ENCODE measurements around the gene AATK.

The AATK gene

GRCh38 chr17:81113158-81113724 is 52.8 kb downstream of the AATK start:
- H3K27ac ChIP-seq (ENCODE audit: low read depth, low read length): no peak overlapping the region
- no peaks in the 10 kb centered on the region for H3K27me3 ChIP-seq (ENCODE audit: control insufficient read depth, insufficient read depth, low read length)
- H3K36me3 ChIP-seq (ENCODE audit: control insufficient read depth, insufficient read depth, low read length): no peaks in the 10 kb centered on the region
- H3K4me1 ChIP-seq (ENCODE audit: control insufficient read depth, insufficient read depth, low read length): no peaks in the 10 kb centered on the region
- no peak overlapping the region for H3K9ac ChIP-seq (ENCODE audit: low read length)
- H3K4me3 ChIP-seq (ENCODE audit: low read length): no peak overlapping the region

GRCh38 chr17:81112450-81112849 is 53.6 kb downstream of the AATK start:
- H3K27me3 ChIP-seq (ENCODE audit: control insufficient read depth, insufficient read depth, low read length): no peaks in the 10 kb centered on the region
- no peak overlapping the region for H3K27ac ChIP-seq (ENCODE audit: low read depth, low read length)
- H3K4me3 ChIP-seq (ENCODE audit: low read length): no peak overlapping the region
- no peaks in the 10 kb centered on the region for H3K36me3 ChIP-seq (ENCODE audit: control insufficient read depth, insufficient read depth, low read length)
- H3K4me1 ChIP-seq (ENCODE audit: control insufficient read depth, insufficient read depth, low read length): no peaks in the 10 kb centered on the region
- no peak overlapping the region for H3K9ac ChIP-seq (ENCODE audit: low read length)

- Histone ChIP-seq H3K4me1 (ENCODE audit: control insufficient read depth, insufficient read depth, low read length) (no peaks in the 10 kb centered on the region), H3K27ac (ENCODE audit: low read depth, low read length) (no peak overlapping the region), H3K27me3 (ENCODE audit: control insufficient read depth, insufficient read depth, low read length) (no peaks in the 10 kb centered on the region), H3K36me3 (ENCODE audit: control insufficient read depth, insufficient read depth, low read length) (peaks cover 3% of the 10 kb centered on the region), H3K4me3 (ENCODE audit: low read length) (no peak overlapping the region), H3K9ac (ENCODE audit: low read length) (no peak overlapping the region)
Observed at GRCh38 chr17:81111066-81111465, 55.0 kb downstream of the AATK start.

- H3K4me1 ChIP-seq (ENCODE audit: control insufficient read depth, insufficient read depth, low read length): no peaks in the 10 kb centered on the region
- no peak overlapping the region for H3K27ac ChIP-seq (ENCODE audit: low read depth, low read length)
- H3K4me3 ChIP-seq (ENCODE audit: low read length): no peak overlapping the region
- no peaks in the 10 kb centered on the region for H3K27me3 ChIP-seq (ENCODE audit: control insufficient read depth, insufficient read depth, low read length)
- H3K36me3 ChIP-seq (ENCODE audit: control insufficient read depth, insufficient read depth, low read length): peaks cover 3% of the 10 kb centered on the region
- H3K9ac ChIP-seq (ENCODE audit: low read length): no peak overlapping the region
Observed at GRCh38 chr17:81110488-81111040, 55.5 kb downstream of the AATK start.

- Histone ChIP-seq H3K36me3 (ENCODE audit: control insufficient read depth, insufficient read depth, low read length) (peaks cover 5% of the 10 kb centered on the region), H3K27ac (ENCODE audit: low read depth, low read length) (no peak overlapping the region), H3K4me1 (ENCODE audit: control insufficient read depth, insufficient read depth, low read length) (no peaks in the 10 kb centered on the region), H3K4me3 (ENCODE audit: low read length) (no peak overlapping the region), H3K9ac (ENCODE audit: low read length) (no peak overlapping the region), H3K27me3 (ENCODE audit: control insufficient read depth, insufficient read depth, low read length) (no peaks in the 10 kb centered on the region)
Observed at GRCh38 chr17:81109957-81110356, 56.1 kb downstream of the AATK start.

- Histone ChIP-seq H3K4me3 (ENCODE audit: low read length) (no peak overlapping the region), H3K4me1 (ENCODE audit: control insufficient read depth, insufficient read depth, low read length) (no peaks in the 10 kb centered on the region), H3K36me3 (ENCODE audit: control insufficient read depth, insufficient read depth, low read length) (peaks cover 5% of the 10 kb centered on the region), H3K27me3 (ENCODE audit: control insufficient read depth, insufficient read depth, low read length) (no peaks in the 10 kb centered on the region), H3K9ac (ENCODE audit: low read length) (no peak overlapping the region), H3K27ac (ENCODE audit: low read depth, low read length) (no peak overlapping the region)
Observed at GRCh38 chr17:81108220-81108619, 57.8 kb downstream of the AATK start.

GRCh38 chr17:81106716-81107115 is 59.3 kb downstream of the AATK start:
- Histone ChIP-seq H3K4me3 (ENCODE audit: low read length) (no peak overlapping the region), H3K36me3 (ENCODE audit: control insufficient read depth, insufficient read depth, low read length) (peaks cover 5% of the 10 kb centered on the region), H3K4me1 (ENCODE audit: control insufficient read depth, insufficient read depth, low read length) (no peaks in the 10 kb centered on the region), H3K27ac (ENCODE audit: low read depth, low read length) (no peak overlapping the region), H3K9ac (ENCODE audit: low read length) (no peak overlapping the region), H3K27me3 (ENCODE audit: control insufficient read depth, insufficient read depth, low read length) (no peaks in the 10 kb centered on the region)

- no peak overlapping the region for H3K27ac ChIP-seq (ENCODE audit: low read depth, low read length)
- peaks cover 12% of the 10 kb centered on the region for H3K36me3 ChIP-seq (ENCODE audit: control insufficient read depth, insufficient read depth, low read length)
- no peak overlapping the region for H3K4me3 ChIP-seq (ENCODE audit: low read length)
- H3K9ac ChIP-seq (ENCODE audit: low read length): no peak overlapping the region
- H3K27me3 ChIP-seq (ENCODE audit: control insufficient read depth, insufficient read depth, low read length): no peaks in the 10 kb centered on the region
- H3K4me1 ChIP-seq (ENCODE audit: control insufficient read depth, insufficient read depth, low read length): no peaks in the 10 kb centered on the region
Observed at GRCh38 chr17:81103379-81103778, 62.6 kb downstream of the AATK start.

GRCh38 chr17:81102869-81103268 is 63.2 kb downstream of the AATK start:
- no peaks in the 10 kb centered on the region for H3K27me3 ChIP-seq (ENCODE audit: control insufficient read depth, insufficient read depth, low read length)
- peaks cover under 1% of the 10 kb centered on the region for H3K4me1 ChIP-seq (ENCODE audit: control insufficient read depth, insufficient read depth, low read length)
- no peak overlapping the region for H3K27ac ChIP-seq (ENCODE audit: low read depth, low read length)
- no peak overlapping the region for H3K9ac ChIP-seq (ENCODE audit: low read length)
- H3K36me3 ChIP-seq (ENCODE audit: control insufficient read depth, insufficient read depth, low read length): peaks cover 12% of the 10 kb centered on the region
- H3K4me3 ChIP-seq (ENCODE audit: low read length): no peak overlapping the region

GRCh38 chr17:81102352-81102751 is 63.7 kb downstream of the AATK start:
- H3K36me3 ChIP-seq (ENCODE audit: control insufficient read depth, insufficient read depth, low read length): peaks cover 12% of the 10 kb centered on the region
- no peak overlapping the region for H3K4me3 ChIP-seq (ENCODE audit: low read length)
- no peak overlapping the region for H3K27ac ChIP-seq (ENCODE audit: low read depth, low read length)
- H3K9ac ChIP-seq (ENCODE audit: low read length): no peak overlapping the region
- H3K4me1 ChIP-seq (ENCODE audit: control insufficient read depth, insufficient read depth, low read length): peaks cover 5% of the 10 kb centered on the region
- no peaks in the 10 kb centered on the region for H3K27me3 ChIP-seq (ENCODE audit: control insufficient read depth, insufficient read depth, low read length)

- Histone ChIP-seq H3K36me3 (ENCODE audit: control insufficient read depth, insufficient read depth, low read length) (peaks cover 9% of the 10 kb centered on the region), H3K9ac (ENCODE audit: low read length) (no peak overlapping the region), H3K27me3 (ENCODE audit: control insufficient read depth, insufficient read depth, low read length) (no peaks in the 10 kb centered on the region), H3K27ac (ENCODE audit: low read depth, low read length) (no peak overlapping the region), H3K4me3 (ENCODE audit: low read length) (no peak overlapping the region), H3K4me1 (ENCODE audit: control insufficient read depth, insufficient read depth, low read length) (peaks cover 10% of the 10 kb centered on the region)
Observed at GRCh38 chr17:81101614-81102306, 64.3 kb downstream of the AATK start.

GRCh38 chr17:81100668-81101067 is 65.4 kb downstream of the AATK start:
- Histone ChIP-seq H3K4me3 (ENCODE audit: low read length) (no peak overlapping the region), H3K9ac (ENCODE audit: low read length) (no peak overlapping the region), H3K27me3 (ENCODE audit: control insufficient read depth, insufficient read depth, low read length) (no peaks in the 10 kb centered on the region), H3K36me3 (ENCODE audit: control insufficient read depth, insufficient read depth, low read length) (peaks cover 9% of the 10 kb centered on the region), H3K4me1 (ENCODE audit: control insufficient read depth, insufficient read depth, low read length) (peaks cover 15% of the 10 kb centered on the region), H3K27ac (ENCODE audit: low read depth, low read length) (no peak overlapping the region)

GRCh38 chr17:81099888-81100287 is 66.1 kb downstream of the AATK start:
- H3K9ac ChIP-seq (ENCODE audit: low read length): no peak overlapping the region
- H3K4me3 ChIP-seq (ENCODE audit: low read length): no peak overlapping the region
- H3K36me3 ChIP-seq (ENCODE audit: control insufficient read depth, insufficient read depth, low read length): peaks cover 7% of the 10 kb centered on the region
- H3K4me1 ChIP-seq (ENCODE audit: control insufficient read depth, insufficient read depth, low read length): peaks cover 23% of the 10 kb centered on the region
- H3K27me3 ChIP-seq (ENCODE audit: control insufficient read depth, insufficient read depth, low read length): no peaks in the 10 kb centered on the region
- H3K27ac ChIP-seq (ENCODE audit: low read depth, low read length): no peak overlapping the region

All from rectal smooth muscle tissue (tissue), 1 donor.